ENCODE measurements around the gene APIP.
"Not testable (repeated sequence)": the region's sequence is repeated elsewhere in the genome, so short reads cannot be mapped to it uniquely, and the experiment has no call there.

Gene APIP

DNA sequence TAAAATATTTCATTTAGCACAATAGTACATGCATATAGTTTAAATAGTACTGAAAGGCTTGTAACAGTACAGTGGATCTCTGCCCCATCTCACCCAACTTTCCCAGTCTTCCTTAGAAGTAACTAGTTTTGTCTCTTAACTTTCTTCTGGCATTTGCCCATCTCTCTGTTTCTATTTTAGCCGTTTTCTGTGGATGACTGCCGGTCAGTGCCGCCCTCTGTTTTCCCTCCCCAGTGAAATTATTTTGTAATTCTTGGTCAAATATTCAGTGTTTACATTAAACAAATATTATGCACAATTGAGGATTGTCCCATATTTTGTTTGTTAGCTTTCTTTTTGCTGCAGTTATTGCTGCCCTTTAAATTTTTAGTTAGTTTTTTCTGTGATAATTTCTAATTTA lies 8.5 kb upstream of the APIP start:
- DNase-seq = no peak

DNA sequence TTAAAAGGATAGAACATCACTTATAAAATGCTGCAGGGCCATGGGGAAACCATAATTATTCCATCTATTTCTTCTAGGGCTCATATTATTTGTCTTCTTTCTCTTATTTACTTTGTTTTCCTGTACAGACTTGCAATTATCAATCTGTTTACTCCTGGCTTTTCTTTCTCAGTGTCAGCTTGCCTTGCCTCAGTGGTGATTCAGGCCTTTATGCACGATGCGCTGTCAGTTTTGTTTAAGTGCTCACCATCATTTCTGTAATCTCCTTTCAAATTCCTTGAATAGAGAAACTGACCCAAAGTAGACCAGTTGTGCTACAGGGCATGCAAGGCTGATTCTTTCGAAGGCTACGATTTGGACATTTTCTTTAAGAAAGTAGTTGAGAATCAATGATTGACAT lies 5.0 kb upstream of the APIP start:
- no peak for DNase-seq

- DNase-seq = no peak
These were observed 928 bp upstream of the APIP start for GRCh38 chr11:34916843-34917770.

DNA sequence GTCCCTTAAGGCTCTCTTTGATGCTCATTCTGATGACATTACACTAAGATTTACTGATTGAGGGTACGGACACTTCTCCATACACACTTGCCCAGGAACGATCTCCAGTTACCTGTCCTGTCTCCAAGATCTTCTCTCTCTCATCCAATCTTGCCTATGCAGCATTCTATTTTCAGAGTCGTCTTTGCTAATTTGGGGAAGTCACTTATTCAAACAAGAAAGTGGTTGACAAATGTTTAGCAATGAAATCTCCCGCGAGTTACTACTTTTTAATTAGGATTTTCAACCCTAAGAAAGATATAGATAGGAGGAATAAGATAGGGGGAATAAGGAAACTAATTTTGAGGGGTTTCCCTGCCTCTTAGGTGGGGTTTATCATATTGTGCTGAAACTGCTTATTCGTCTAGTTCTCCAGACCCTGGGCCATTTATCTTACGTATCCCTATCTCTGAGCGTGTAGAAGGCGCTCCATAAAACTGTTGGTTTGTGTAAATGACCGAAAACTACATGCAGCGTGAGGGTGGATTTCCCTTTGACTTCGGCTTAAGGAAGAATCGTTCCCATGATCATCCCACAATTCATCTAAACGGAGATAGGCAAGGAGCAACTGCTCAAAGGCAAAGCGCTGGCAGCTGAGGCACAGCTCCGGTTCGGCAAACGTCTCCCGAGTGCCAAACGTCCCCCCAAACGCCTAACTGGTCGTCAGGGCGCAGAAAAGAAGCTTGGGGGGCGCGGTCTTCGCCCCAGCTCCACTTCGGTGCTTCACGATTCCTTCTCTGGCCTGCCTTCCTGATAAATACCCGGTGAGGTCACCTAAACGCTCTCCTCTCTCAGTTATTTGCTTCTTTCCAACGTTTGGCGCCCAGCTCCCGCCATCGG lies 804 bp downstream of the APIP start:
- no peak for DNase-seq

GRCh38 chr11:34913556-34913955 lies 2.6 kb downstream of the APIP start:
- DNase-seq = not testable (repeated sequence)

DNA sequence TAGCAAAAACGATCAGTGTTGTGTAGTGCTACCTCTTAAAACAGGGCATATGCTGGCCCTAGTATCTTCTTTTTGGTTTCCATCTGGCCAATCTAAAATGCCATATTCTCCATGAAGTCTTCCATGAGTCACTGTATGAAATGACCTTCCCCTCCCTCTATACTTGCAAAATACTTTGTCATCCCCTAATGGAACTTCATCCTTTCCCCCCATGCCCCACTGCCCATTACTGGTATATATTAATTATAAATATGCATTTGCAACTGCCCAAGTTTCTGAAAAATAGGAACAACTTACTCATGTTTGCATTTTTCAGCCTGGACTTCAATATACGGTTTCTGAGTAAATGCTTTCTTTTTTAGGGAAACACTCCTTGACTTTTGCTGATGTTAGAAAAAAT lies 4.5 kb downstream of the APIP start:
- no peak for DNase-seq

DNA sequence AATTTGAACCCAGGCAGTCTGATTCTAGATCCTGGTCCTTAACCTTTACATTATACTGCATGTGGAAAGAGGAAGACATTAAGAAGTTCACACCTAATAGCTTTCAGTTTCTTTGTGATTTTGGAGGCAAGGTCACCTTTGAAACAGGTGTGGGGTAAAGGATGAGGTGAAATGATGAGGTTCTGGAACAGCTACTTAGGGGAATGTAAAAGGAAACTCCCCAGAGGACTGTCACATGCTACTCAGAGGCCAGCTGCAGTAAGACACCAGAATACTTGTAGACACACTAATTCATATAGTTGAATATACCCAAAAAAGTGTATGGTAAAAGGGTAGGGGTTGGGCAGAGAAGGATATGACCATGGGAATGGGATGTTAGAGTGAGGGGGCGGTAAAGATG lies 5.4 kb downstream of the APIP start:
- no peak for DNase-seq

DNA sequence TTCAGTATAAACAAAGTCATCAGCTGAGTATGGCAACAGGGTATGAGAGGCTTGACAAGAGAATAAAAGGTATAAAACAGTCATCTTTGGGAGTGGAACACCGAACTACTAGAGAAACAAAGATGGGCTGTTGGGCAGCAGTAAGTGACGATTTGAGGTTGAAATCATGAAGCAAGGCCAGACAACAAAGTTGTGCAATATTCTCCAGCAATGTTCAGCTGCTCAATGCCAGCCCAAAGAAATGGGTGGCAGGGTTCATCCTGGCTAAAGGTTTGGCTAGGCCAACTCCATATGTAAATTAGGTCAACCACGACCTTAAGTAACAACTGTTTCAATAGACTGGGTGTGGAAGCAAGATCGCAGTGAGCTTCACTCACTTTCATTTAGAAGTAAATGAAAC lies 6.2 kb downstream of the APIP start:
- DNase-seq = no peak

- DNase-seq = no peak
These were observed 6.8 kb downstream of the APIP start for GRCh38 chr11:34909415-34909814.

DNA sequence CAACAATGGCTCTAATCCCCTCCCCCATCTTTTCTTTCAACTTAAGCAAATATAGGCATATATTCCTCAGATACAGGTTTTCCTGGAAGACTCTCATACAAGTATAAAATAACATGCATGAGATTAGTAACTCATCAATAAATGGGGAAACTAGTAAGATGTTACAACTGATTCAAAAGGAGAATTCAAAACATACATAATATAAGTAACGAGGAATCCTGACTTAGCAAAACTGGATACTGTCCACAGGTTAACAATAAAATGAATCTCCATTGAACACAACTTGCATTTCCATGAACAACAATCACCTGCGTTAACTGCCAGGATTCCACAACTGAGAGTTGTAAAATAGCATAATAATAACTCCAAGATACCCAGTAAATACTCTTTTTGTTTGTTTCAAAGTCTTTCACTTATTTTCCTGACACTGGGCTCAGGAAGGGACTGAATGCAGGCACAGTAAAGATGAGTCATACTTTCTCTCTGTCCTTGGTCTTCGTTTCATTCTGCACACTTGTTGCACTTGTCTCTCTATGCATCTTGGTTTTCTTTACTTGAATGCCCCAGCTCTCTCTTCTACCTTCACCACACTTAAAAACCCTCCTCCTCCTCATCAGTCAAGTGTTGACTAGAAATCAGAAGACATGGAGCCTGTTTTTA lies 8.1 kb downstream of the APIP start:
- DNase-seq = no peak

- DNase-seq = no peak
These were observed 10.5 kb downstream of the APIP start for GRCh38 chr11:34905666-34906065.

DNA sequence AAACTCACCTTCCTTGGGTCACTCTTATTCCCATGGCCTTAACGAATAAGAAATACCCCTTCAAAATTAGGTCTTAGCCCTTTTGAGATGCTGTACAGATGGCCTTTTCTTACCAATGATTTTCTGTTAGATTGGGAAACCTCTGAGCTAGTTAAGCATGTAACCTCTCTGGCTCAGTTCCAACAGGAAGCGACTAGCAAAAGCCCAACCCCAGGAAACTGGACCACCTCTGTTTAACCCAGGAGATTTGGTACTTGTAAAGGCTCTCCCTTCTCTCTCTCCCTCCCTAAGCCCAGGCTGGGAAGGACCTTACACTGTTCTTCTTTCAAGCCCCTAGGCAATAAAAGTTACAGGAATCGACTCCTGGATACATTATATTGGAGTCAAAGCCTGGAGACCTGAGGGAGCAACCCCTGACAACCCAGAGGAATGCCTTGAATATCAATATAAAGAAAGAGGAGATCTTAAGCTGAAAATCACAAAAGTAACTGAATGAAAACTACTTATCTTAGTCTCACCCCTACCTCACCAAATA lies 11.7 kb downstream of the APIP start:
- no peak for DNase-seq

DNA sequence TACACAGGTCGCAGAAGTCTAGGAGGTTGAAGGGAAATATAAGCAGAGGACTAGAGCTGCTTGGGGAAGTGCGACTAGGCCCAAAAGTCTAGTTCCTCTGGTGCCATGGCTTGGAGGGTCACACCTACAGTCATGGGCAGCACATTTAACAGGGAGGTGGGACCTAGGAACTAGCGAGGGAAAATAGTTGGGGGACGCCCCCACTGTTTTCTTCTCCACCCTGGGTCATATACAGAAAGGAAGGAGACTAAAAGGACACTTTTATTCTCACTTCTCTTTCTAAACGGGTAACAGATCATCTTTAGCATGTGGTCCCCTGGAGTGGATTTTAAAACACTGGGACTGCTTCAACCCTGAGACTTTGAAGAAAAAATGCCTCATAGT lies 16.6 kb downstream of the APIP start:
- no peak for DNase-seq

DNA sequence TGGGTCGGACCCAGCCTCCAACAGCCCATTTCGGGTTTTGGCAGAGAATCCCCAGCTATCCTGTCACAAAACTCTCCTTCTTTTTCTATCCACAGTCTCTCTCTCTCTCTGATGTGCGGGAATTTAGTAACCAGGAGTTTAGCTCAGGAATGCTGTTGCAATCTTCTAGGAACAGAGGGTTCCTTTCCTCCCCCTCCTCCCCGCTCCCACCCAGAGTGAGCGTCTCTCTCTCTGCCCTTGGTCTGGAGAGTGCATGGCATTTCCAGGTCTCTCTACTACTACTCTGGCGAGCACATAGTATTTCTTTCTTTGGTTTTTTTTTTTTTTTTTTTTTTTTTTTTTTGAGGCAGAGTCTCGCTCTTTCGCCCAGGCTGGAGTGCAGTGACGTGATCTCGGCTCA lies 17.7 kb downstream of the APIP start:
- no peak for DNase-seq

DNA sequence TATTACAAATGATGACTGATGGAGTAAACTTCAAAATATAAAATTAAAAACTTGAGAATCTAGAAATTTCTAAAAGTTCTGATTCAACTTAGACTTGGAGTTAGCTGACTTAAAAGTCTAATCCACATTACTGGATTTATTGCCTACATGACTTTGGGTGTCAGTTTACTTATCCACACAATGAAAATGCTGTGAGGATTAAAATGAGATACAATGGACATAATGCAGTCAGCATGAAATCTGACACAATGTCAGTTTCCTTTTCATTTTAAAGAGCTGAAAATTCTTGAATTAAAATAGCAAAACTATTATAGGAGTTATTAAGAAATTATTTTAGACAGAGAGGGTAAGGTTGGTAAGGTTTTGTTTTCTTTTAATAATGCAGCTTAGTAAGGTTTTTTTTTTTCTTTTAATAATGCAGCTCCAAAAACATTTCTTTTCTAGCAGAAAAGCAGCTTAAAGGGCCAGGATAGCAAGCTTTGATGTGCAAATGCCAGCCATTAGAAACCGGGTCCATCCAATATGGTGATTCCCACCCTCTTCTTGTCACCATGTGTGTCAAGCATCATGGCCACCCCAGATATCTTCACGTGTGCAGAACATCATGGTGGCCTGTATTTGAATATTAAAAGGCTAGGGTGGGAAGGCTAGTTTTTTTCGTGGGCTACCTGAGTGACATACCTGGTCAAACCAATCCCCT lies 18.9 kb downstream of the APIP start:
- no peak for DNase-seq

DNA sequence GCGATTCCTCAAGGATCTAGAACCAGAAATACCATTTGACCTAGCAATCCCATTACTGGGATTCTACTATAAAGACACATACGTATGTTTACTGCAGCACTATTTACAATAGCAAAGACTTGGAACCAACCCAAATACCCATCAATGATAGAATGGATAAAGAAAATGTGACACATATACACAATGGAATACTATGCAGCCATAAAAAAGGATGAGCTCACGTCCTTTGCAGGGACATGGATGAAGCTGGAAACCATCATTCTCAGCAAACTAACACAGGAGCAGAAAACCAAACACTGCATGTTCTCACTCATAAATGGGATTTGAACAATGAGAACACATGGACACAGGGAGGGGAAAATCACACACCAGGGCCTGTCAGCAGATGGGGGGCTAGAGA lies 20.0 kb downstream of the APIP start:
- not testable (repeated sequence) for DNase-seq

- DNase-seq = no peak
These were observed 22.8 kb downstream of the APIP start for GRCh38 chr11:34893416-34893815.

DNA sequence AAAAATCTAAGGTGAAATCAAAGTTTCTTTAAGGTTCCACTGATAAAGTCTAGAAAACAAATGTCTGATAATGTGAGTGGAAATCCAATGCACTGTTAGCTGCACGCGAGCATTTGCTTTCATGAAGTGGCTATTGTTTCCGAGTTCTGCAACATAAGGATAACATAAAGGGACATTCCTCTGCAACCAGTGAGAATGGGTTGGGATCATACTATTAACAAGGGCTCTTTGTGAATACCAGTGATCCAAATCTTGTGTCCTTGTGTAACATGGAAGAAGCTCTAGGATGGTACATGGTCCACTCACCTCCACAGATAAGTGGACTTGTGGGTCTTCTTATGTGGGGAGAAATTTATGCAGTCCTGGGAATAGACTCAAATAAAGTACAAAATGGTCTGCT lies 24.6 kb downstream of the APIP start:
- DNase-seq = no peak

DNA sequence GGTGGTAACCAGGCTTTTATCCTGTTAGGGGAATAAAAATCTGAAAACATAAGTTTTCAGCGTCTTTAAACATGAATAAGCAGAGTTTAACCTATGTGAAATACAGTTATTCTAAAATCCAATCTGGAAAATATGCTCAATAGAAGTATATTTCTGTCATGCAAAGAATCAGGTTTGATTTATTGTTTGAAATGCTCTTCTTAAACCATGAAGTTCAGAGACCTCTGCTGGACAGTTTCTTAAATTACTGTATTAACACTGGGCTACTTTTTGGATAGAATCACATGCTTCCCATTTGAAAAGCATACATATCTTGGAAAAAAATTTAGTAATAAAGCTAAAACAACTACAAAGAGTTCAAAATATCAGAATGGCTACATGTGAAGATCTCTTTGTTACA lies 25.4 kb downstream of the APIP start:
- DNase-seq = no peak

GRCh38 chr11:34890089-34890488 lies 26.1 kb downstream of the APIP start:
- DNase-seq = no peak

- DNase-seq = no peak
These were observed 28.9 kb downstream of the APIP start for GRCh38 chr11:34887260-34887659.

DNA sequence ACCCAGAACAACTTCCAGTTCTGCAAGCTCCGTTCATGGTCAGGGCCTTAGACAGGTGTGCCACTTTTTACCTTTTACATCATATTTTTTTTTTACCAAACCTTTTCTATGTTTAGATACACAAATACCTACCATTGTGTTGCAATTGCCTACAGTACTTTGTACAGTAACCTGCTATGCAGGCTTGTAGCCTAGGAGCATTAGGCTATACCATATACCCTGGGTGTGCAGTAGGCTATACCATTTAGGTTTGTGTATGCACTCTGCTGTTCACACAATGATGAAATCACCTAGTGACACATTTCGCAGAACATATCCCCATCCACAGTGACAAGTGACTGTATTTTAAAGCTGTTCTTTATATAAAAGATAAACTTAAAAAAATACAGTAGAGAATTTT lies 29.6 kb downstream of the APIP start:
- no peak for DNase-seq

- DNase-seq = no peak
These were observed 34.3 kb downstream of the APIP start for GRCh38 chr11:34881900-34882299.

Measured in T-helper 9 cell (primary cell).